CD14-positive monocyte (primary cell): ENCODE measurements around the gene ZNF804B. TPM values are rescaled to one million over a fixed set of nuclear protein-coding genes. Genes with fewer than 3 reads are reported as not detected.

Experiments
- DNase-seq, 3 donors: peaks; one replicate each; pipeline ENCODE4 v3.0.0-alpha.2; 2011 to 2022
- H2AFZ ChIP-seq: 2 replicates; pipeline ENCODE4 v1.6.0; 2012; ENCODE audit warnings: mild to moderate bottlenecking, low read depth, low read length, inconsistent platforms; ENCODE audit not compliant: insufficient read depth, poor library complexity, severe bottlenecking
- H3K27ac ChIP-seq, 2 donors: 1 replicate in 1 of 2; 2 replicates in 1 of 2; pipeline ENCODE4 v1.5.1; 2012 to 2013; ENCODE audit warnings: low read length in 2 of 2, control low read depth in 1 of 2, inconsistent platforms in 1 of 2, low read depth in 1 of 2, mild to moderate bottlenecking in 1 of 2
- H3K27me3 ChIP-seq, 2 donors: one replicate each; pipeline versions ENCODE4 v1.6.0 to v1.6.1; 2011 to 2013; ENCODE audit warnings: low read length in 2 of 2; ENCODE audit not compliant: control insufficient read depth in 2 of 2, insufficient read depth in 2 of 2
- H3K36me3 ChIP-seq, 2 donors: replicated peaks in 1 of 2; 1 replicate in 1 of 2; 2 replicates in 1 of 2; pipeline versions ENCODE4 v1.5.1 to v1.6.1; 2012 to 2013; ENCODE audit warnings: low read length in 2 of 2, control low read depth in 1 of 2, inconsistent platforms in 1 of 2, mild to moderate bottlenecking in 1 of 2; ENCODE audit not compliant: insufficient read depth in 2 of 2, control insufficient read depth in 1 of 2
- H3K4me1 ChIP-seq, 2 donors: 1 replicate in 1 of 2; 2 replicates in 1 of 2; pipeline versions ENCODE4 v1.5.1 to v1.6.1; 2012 to 2013; ENCODE audit warnings: low read length in 2 of 2, control low read depth in 1 of 2, inconsistent platforms in 1 of 2, mild to moderate bottlenecking in 1 of 2, moderate library complexity in 1 of 2; ENCODE audit not compliant: insufficient read depth in 2 of 2, control insufficient read depth in 1 of 2
- H3K4me2 ChIP-seq: replicated peaks from 2 replicates; pipeline ENCODE3; 2012; ENCODE audit warnings: low read length, moderate library complexity, mild to moderate bottlenecking; ENCODE audit not compliant: poor library complexity, severe bottlenecking; ENCODE audit errors: extremely low read depth
- H3K4me3 ChIP-seq, 3 experiments: fragments of 200-600 bp in 1 of 3; sonication (generic) in 1 of 3; replicated peaks in 1 of 3; 1 replicate in 2 of 3; 2 replicates in 1 of 3; pipeline ENCODE4 v1.5.1; 2011 to 2013; ENCODE audit warnings: low read length in 3 of 3, mild to moderate bottlenecking in 3 of 3, control low read depth in 2 of 3, low read depth in 2 of 3, inconsistent platforms in 1 of 3, moderate library complexity in 1 of 3
- H3K79me2 ChIP-seq: 2 replicates; pipeline ENCODE4 v1.6.0; 2012; ENCODE audit warnings: mild to moderate bottlenecking, control low read depth, inconsistent platforms, low read length, moderate library complexity; ENCODE audit not compliant: insufficient read depth
- H3K9ac ChIP-seq: 2 replicates; pipeline ENCODE4 v1.6.0; 2017; ENCODE audit warnings: low read length, mild to moderate bottlenecking; ENCODE audit not compliant: insufficient read depth, poor library complexity, severe bottlenecking
- H3K9me3 ChIP-seq, 2 donors: replicated peaks in 1 of 2; 1 replicate in 1 of 2; 2 replicates in 1 of 2; pipeline versions ENCODE4 v1.5.1 to v1.6.1; 2012 to 2013; ENCODE audit warnings: low read length in 2 of 2, control low read depth in 1 of 2; ENCODE audit not compliant: control insufficient read depth in 1 of 2, insufficient read depth in 1 of 2
- H4K20me1 ChIP-seq: 2 replicates; pipeline ENCODE4 v1.6.0; 2012; ENCODE audit warnings: mild to moderate bottlenecking, low read length, control low read depth, moderate library complexity; ENCODE audit not compliant: insufficient read depth
- H3K27ac Mint-ChIP-seq, 7 donors: one replicate each; pipeline ENCODE4 v1.8.0; 2020; ENCODE audit warnings: mild to moderate bottlenecking in 7 of 7, mixed read lengths in 7 of 7, moderate library complexity in 6 of 7, inconsistent platforms in 2 of 7
- H3K27me3 Mint-ChIP-seq, 3 donors: one replicate each; pipeline ENCODE4 v1.8.0; 2021 to 2022; ENCODE audit warnings: low read depth in 3 of 3, mild to moderate bottlenecking in 3 of 3, mixed read lengths in 3 of 3, moderate library complexity in 3 of 3, inconsistent platforms in 1 of 3
- H3K36me3 Mint-ChIP-seq, 2 donors: one replicate each; pipeline ENCODE4 v1.8.0; 2020; ENCODE audit warnings: mixed read lengths in 2 of 2, inconsistent platforms in 1 of 2, mild to moderate bottlenecking in 1 of 2
- H3K4me1 Mint-ChIP-seq: one replicate; pipeline ENCODE4 v1.8.0; 2020; ENCODE audit warnings: mild to moderate bottlenecking, mixed read lengths
- H3K4me3 Mint-ChIP-seq, 2 donors: one replicate each; pipeline ENCODE4 v1.8.0; 2020; ENCODE audit warnings: mild to moderate bottlenecking in 2 of 2, mixed read lengths in 2 of 2, moderate library complexity in 1 of 2
- H3K9me3 Mint-ChIP-seq, 7 donors: one replicate each; pipeline ENCODE4 v1.8.0; 2020 to 2022; ENCODE audit warnings: mixed read lengths in 7 of 7, mild to moderate bottlenecking in 6 of 7, moderate library complexity in 6 of 7, inconsistent platforms in 2 of 7
- WGBS: methylation state at CpG from one replicate; pipeline ENCODE4 v1.1.5; 2013; ENCODE audit warnings: missing lambda C conversion rate; ENCODE audit not compliant: insufficient coverage; 5-methylcytosine and 5-hydroxymethylcytosine counted together
- intact Hi-C, 2 donors: fragments of 100-400 bp; cut with micrococcal nuclease; formaldehyde crosslinking; loops; one replicate each; pipeline versions ENCODE4 v1.15.0 to v1.15.1; 2023
- polyA plus RNA-seq, 3 donors: library from polyadenylated mRNA; depleted of rRNA in 1 of 3; unstranded in 2 of 3; stranded (reverse) in 1 of 3; fragments of 300-500 nt in 2 of 3; fragments of >200 nt in 1 of 3; fragmentation: Illumina TruSeq in 2 of 3; gene quantifications; 1 replicate in 2 of 3; 2 replicates in 1 of 3; pipeline ENCODE4 v1.2.3, GENCODE V29; 2012 to 2021
- TF ChIP-seq, protein P1 (sequence below): fragments of 200-600 bp; IDR thresholded peaks from one replicate; pipeline ENCODE4 v1.8.0; 2022; ENCODE audit warnings: antibody characterized with exemption, mild to moderate bottlenecking

ZNF804B gene
- polyA plus RNA-seq, 3 donors: not detected

GRCh38 chr7:88775838-88776237, 16.3 kb downstream of the ZNF804B start:
- peaks cover 0 to 5% (median 1%) of the 10 kb centered on the region in 3 donors for H3K27me3 Mint-ChIP-seq
- Histone ChIP-seq H3K9ac (no peak overlapping the region), H3K36me3 (no peaks in the 10 kb centered on the region), H3K4me3 (no peak overlapping the region), H4K20me1 (no peaks in the 10 kb centered on the region), H3K27ac (no peak overlapping the region), H3K4me2 (no peak overlapping the region), H3K4me1 (no peaks in the 10 kb centered on the region), H2AFZ (no peak overlapping the region), H3K9me3 (no peaks in the 10 kb centered on the region), H3K27me3 (no peaks in the 10 kb centered on the region), H3K79me2 (no peaks in the 10 kb centered on the region)
- no peaks in the 10 kb centered on the region for H3K36me3 Mint-ChIP-seq
- TF ChIP-seq, protein P1, sequence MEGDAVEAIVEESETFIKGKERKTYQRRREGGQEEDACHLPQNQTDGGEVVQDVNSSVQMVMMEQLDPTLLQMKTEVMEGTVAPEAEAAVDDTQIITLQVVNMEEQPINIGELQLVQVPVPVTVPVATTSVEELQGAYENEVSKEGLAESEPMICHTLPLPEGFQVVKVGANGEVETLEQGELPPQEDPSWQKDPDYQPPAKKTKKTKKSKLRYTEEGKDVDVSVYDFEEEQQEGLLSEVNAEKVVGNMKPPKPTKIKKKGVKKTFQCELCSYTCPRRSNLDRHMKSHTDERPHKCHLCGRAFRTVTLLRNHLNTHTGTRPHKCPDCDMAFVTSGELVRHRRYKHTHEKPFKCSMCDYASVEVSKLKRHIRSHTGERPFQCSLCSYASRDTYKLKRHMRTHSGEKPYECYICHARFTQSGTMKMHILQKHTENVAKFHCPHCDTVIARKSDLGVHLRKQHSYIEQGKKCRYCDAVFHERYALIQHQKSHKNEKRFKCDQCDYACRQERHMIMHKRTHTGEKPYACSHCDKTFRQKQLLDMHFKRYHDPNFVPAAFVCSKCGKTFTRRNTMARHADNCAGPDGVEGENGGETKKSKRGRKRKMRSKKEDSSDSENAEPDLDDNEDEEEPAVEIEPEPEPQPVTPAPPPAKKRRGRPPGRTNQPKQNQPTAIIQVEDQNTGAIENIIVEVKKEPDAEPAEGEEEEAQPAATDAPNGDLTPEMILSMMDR: no peak
- H3K9me3 Mint-ChIP-seq: peaks cover 0 to 5% (median 2%) of the 10 kb centered on the region in 7 donors
- H3K27ac Mint-ChIP-seq: no peak overlapping the region
- H3K4me1 Mint-ChIP-seq: no peaks in the 10 kb centered on the region
- intact Hi-C loops: no loop called here
- no peak overlapping the region for H3K4me3 Mint-ChIP-seq
- no peak for DNase-seq

DNA sequence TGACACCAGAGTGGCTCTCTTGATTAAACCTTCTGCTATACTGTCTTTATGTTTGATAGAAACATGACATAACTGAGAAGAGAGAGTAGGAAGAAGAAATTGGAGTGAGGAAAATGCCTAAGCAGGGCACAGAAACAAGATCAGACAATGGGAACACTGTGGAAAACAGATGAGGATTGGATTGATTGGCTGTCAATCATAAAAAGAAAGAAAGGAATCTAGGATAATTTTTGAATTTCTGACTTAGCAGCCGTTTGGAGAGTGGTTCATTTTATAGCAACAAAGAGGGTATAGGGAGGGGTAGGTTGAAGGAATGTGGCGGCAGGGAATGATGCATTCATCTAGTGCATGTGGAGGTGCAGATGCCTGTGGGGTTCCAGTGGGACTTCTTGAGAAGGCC, 28.3 kb downstream of the ZNF804B start:
- H3K27ac Mint-ChIP-seq: no peak overlapping the region
- intact Hi-C loops: no loop called here
- 74% methylated on average over 2 of the region's 2 CpGs for WGBS

More for the DNA sequence above, 28.3 kb downstream of the ZNF804B start:
- no peaks in the 10 kb centered on the region for H3K79me2 ChIP-seq
- Mint-ChIP-seq H3K4me3 (no peak overlapping the region), H3K9me3 (no peaks in the 10 kb centered on the region), H3K36me3 (no peaks in the 10 kb centered on the region), H3K27me3 (no peaks in the 10 kb centered on the region), H3K4me1 (no peaks in the 10 kb centered on the region)
- H3K9ac ChIP-seq: no peak overlapping the region
- H3K36me3 ChIP-seq: no peaks in the 10 kb centered on the region
- H3K4me1 ChIP-seq: no peaks in the 10 kb centered on the region
- TF ChIP-seq, protein P1: no peak
- no peak overlapping the region for H3K4me2 ChIP-seq
- no peaks in the 10 kb centered on the region for H3K27me3 ChIP-seq
- no peaks in the 10 kb centered on the region for H4K20me1 ChIP-seq
- no peak overlapping the region for H3K4me3 ChIP-seq
- H2AFZ ChIP-seq: no peak overlapping the region
- no peak overlapping the region for H3K27ac ChIP-seq
- H3K9me3 ChIP-seq: no peaks in the 10 kb centered on the region
- no peak for DNase-seq
